Fibroblast of lung (primary cell): ENCODE results near the gene PARP12.

Source experiments
- CTCF ChIP-seq, 2 donors: IDR thresholded peaks in 1 of 2; conservative IDR thresholded peaks in 1 of 2; 1 replicate in 1 of 2; 2 replicates in 1 of 2; pipeline ENCODE4 v1.5.1; 2011 to 2012; ENCODE audit warnings: low read length in 2 of 2, control low read depth in 1 of 2, inconsistent platforms in 1 of 2, low read depth in 1 of 2, mild to moderate bottlenecking in 1 of 2
- EZH2 ChIP-seq: IDR thresholded peaks from 2 replicates; pipeline ENCODE4 v1.5.1; 2012; ENCODE audit warnings: low read length, control low read depth, mild to moderate bottlenecking; ENCODE audit errors: missing control alignments

GRCh38 chr7:140007051-140007690 lies 55.6 kb downstream of the PARP12 start:
- no peak for TF ChIP-seq CTCF (conservative IDR thresholded peaks at IDR 0.05 in 1 of 2, IDR thresholded peaks at IDR 0.05 in 1 of 2; ENCODE audit: low read depth in 1 of 2, low read length in 2 of 2)
- no peak for TF ChIP-seq EZH2
